GDM1 (cell line): ENCODE data around the gene PDRG1.

Source experiments
- DNase-seq: peaks from one replicate; lab custom pipeline; 2025; lab: John Stamatoyannopoulos, UW

Gene PDRG1

DNA sequence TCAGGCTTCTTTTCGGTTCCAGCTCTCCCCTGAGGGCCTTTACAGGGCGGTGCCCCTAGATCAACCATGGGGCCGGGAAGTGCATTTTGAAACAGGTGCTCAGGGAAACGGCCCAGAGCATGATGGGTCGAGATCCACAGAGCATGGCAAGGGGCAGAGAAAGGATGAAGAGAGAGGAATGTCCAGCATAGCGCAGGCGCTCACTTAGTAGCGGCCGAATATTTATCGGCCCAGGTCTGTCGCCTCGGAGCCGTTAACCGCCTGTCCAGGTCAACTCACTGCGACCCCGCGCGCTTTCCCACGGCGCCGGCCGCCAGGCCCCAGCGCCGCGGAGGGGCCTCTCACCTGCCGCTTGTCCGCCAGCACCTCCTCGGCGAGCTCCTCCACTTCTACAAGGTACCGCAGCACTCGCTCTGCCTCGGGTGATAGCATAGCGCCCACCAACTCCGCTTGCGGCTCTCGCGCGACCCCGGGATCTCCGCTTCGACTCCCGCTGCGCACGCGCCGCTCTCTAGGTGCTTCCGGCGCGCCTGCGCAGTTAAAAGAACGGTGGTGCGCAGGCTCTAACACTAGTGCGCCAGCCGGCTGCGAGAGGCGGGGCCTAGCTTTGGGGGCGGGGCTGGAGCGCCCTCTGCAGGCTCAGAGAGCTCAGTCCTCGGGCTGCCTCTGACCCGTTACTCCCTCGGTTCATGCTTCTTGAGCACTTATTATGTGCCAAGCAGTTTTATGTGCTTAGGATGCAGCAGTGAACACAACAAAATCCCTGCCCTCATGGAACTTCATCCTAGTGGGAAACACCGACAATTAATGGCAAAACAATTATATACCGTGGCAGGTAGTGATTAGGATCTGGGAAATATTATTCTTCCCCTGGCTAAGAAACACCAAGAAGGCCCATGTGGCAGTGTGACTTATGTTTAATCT, at the start of gene PDRG1:
TSS of gene PDRG1 (minus strand) at position 517 of the 924 bp plus-strand sequence. CDS start at position 432, 85 bp downstream.
- DNase-seq, result peak; percentile 96

DNA sequence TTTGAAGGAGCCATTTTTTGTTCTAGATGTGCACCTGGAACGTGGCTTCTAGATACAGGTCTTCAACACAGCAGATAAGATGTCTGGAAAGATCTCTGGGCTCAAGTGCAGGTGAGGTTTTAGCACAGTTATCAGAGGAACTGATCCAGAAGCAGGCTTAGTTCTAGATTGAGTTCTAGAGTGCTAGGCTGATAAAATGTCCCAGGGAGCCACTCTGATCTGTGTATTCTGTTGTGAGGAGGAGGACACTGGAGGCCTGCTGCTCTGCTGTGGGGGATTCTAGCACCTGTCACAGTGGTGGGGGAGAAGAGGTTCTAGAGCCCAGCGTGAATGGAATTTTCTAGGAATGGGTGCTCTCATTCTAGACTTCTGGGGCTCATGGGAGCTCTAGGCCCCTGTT, 46.4 kb upstream of the PDRG1 start:
- no peak for DNase-seq

DNA sequence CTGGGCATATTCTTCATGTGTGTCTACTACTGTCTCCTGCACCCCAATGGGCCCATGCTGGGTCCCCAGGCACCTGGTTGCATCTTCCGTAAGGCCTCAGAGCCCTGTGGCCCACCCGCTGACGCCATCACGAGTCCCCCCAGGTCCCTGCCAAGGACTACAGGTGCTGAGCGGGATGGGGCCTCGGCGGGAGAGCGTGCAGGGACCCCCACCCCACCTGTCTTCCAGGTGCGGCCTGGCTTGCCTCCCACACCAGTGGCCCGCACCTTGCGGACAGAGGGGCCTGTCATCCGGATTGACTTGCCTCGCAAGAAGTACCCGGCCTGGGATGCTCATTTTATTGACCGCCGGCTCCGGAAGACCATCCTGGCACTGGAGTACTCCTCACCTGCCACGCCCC, 45.1 kb upstream of the PDRG1 start:
- no peak for DNase-seq

DNA sequence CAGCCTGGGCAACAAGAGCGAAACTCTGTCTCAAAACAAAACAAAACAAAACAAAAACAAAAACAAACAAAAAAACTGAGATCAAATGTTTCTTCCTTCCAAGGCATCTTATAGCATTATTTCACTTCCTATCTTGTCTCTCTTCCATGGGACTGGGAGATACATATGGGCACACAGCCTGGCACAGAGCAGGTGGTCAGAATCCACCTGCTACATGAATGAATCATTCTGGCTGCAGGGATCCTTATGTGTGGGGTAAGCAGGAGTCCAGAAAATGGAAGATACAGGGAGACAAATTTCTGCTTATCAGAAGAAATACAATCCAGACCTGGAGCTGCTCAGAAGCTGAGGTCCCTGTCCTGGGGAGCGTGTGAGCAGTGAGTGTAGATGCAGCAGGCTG, 40.2 kb upstream of the PDRG1 start:
- DNase-seq, result no peak

DNA sequence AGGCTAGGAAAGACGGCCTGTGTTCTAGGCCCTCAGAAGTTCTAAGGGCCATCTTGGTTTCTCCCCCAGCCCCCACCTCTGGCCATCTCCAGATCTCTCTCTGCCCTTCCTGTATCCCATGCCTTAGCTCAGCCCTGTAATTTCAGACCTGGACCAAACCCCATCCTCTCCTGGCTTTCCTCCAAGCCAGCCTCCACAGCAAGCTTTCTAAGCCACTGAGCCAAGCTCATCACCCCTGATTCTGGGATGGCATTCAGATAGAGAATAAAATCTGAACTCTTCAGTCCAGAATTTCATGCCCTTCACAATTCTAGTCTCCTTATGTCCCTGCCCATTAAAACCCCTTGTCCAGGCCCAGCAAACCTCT, 39.5 kb upstream of the PDRG1 start:
- no peak for DNase-seq

DNA sequence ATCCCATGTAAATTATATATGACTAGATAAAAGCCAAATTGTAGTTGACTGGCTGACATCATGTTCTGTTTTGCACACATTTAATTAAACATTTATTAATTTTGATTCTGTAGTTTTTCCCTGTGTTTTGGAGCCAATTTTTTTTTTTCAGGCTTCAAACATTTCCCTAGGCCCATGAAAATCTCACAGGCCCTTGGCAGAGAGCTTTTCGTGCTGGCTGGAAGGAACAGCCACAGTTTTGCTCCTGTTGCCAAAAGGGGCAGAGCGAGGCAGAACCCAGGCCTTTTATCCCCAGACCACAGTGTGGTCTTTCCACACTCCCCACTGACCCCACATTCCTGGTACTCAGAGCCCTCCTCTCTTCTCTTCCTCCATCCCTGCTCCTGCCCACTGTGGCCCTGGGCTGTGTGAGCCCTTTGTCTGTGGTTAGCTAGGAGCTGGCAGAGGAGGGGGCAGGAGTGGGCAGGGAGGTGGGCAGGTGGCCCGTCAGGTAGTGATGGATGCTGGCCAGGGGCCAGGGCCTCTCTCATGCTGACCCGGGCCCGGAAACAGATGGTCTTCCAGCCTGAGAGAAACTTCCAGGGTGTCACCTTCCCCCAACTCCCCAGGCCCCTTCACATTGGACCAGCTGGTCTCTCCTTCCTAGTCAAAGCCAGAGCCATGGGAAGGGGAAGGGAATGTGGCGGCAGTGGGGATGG, 38.9 kb upstream of the PDRG1 start:
- no peak for DNase-seq

DNA sequence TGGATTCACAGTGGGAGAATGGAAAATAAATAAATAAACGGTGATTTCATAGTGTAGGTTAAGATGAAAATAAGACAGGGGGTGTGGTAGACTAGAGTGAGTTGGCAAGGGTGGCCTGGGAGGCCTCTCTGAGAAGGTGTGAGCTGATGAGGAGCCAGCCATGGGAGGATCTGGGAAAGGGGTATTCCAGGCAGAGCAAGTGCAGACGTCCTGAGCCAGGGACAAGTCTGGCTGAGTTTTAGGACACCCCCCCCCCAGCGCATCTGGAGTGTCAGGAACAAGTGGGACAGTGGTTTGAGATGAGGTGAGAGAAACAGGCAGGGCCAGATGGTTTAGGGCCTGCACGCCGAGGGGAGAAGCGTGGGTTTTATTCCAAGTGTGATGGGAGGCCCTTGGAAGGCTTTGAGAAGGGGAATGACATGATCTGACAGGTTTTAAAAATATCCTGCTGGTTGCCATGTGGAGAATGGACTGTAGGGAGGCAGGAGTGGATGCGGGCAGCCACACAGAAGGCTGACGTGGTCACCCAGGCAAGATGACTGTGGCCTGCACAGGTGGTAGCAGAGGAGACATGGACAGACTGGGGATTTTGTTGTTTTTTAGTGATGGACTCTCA, 37.3 kb upstream of the PDRG1 start:
- DNase-seq, result no peak

DNA sequence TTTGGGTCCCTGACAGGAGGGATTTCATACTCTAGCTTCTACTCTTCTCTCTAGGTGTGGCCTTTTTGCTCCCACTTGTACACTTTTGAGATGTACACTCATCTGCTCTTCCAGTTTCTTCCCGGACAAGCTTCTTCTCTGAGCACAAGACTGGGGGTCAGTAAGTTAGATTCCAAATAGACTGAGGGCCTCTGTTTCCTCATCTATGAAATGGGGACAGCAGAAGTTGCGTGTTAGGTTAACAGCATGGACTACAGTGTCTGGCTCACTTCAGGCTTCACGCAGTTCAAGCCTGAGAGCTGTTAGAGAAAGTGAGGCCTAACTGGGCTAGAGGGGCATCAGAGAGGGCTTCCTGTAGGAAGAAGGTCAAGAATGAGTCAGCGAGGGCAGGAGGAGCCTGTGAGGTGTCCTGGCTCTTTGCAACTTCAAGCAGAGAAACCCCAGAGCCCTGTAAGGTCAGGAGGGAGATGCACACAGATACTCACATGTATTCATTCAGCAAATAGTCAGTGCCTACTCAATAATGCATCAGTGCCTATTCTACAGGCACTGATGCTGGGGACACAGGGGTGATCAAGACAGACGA, 36.7 kb upstream of the PDRG1 start:
- no peak for DNase-seq

DNA sequence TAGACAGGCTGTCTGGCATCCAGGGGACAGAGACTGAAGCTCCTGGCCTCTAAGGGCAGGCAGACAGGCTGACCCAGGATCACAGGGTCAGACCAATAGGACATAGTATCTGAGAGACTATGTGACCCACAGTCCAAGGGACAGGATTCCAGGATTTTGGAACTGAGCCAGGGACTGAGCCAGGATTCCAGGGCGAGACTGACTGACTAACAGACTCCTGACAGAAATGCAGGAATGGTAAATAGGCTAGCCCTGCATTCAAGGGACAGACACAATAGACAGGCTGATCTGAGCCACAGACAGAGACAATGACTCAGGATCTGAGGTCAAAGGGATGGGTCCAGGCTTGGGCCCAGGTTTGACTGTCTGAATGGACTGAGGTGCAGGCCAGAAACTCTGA, 35.9 kb upstream of the PDRG1 start:
- DNase-seq, result no peak

DNA sequence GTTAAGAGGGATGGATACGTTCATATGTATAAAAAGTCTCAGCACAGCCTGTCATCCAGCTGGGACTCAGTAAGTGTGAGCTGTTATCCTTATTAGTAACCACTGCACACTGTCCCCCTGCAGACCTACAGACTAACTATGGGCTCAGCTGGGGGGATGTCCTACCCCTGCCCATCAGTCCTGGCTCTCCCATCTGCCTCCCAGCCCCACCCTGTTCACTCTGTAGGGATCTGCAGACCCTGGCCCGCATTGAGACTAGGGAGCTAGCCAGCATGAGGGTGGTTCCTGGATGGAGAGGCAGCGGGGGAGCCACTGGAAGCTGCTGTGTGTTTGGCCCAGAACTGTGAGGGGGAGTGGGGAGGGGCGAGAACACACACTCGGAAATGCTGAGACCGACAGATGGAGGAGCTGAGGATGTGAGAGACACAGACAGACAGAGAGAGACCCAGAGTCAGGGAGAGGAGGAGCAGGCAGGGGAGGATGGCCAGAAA, 33.2 kb upstream of the PDRG1 start:
- no peak for DNase-seq

DNA sequence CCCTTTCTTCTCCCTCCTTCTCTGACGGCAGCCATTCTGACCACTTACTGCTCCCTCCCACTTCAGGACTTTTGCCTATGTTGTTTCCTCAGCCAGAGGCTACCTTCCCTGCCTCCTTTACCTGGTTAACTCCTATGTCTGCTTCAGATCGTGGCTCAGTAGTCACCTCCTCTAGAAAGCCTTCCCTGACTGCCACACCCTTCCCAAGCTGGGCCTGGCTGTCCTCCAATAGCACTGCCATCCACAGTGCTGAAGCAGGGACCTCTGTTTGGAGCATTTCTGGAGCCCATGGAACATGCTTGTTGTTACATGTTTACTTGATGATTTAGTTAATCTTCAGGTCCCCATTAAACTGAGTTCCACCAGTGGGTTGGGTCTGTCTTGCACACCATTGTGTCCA, 29.9 kb upstream of the PDRG1 start:
- DNase-seq, result no peak

DNA sequence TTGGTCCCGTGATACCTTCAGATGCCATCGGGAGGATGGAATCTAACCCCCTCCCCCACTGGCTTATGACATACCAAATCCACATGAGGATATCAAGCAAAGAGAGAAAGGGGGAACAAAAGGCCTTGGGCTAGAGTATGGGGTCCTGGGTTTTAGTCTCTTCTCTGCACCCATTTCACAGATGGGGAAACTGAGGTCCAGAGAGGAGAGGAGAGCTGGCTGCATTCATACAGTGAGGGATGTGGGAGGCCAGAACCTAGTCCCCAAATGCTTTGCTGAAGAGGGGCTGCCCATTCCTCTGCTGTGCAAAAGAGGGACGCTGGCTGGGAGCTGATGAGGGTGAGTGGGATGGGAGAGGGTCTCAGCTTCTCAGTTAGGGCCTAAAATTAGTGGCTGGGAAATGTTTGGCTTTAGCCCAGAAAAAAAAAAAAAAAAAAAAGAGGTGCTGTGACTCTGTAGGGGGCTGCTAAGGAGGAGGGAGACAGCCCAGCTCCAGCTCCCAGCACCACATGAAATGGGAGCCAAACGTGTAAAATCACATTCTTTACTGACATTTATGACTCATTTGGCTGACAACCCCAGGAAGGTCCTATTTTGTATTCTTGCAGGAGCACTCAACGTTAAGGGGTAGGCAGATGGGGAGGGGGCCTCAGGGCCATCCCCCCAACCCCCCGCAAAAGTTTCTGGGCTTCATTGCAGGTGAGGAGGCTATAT, 28.0 kb upstream of the PDRG1 start:
- no peak for DNase-seq

DNA sequence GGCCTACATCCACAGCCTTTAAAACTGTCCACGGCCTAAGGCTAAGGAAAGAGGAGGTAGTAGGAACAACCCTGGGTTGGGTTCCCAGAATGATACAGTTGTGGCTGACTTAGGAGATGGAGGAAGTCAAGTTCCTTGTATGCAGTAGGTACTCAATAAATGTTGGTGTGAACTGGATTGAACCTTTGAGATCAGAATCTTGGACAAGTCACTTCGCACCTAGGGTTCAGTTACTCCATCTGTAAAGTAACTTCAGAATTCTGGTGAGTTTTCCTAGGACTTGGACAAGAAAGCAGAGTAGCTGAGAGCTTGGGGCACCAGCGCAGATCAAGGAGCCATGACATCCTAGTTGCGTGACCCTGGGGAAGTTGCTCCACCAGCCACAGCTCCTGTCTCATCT, 25.2 kb upstream of the PDRG1 start:
- no peak for DNase-seq

DNA sequence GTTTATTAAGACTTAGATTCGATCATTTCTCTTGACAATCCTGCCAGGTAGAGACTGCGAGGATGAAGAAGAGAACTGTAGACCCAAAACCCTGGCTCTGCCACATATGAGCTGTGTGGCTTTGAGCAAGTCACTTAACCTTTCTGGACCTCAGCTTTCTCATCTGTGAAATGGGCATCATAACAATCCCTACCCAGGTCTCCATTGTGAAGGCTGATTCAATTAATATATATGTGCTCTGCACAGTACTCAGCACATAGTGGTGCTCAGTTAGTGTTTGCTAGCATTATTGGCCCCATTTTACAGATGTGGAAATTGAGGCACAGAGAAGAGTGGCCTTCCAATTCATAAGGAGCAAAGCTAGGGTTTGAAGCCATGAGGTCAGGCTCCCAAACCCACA, 24.0 kb upstream of the PDRG1 start:
- DNase-seq, result no peak

DNA sequence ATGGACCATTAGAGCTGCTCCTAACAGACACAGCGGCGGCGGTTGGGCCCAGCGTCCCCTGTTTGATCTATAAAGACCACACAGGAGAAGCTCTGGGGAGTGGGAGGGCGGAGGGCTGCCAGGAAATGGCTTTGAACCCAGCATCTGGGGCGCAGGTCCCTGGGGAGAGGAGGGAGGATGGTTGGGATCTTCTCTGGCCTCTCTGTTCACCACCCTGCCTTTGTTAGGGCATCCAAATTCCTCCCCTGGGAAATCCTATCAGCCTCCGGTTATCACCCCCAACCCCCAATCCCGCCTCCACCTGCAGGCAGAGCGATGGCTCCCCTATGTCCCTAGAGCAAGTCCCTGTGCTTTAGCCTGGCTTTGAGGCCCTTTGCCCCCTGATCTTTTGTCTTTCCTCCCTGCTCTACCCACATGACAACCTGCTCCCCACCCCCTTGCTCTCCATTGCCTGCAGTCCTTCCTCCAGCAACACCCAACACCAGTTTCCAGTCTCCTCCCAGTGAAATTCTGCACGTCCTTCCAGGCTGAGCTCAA, 23.2 kb upstream of the PDRG1 start:
- DNase-seq, result no peak

DNA sequence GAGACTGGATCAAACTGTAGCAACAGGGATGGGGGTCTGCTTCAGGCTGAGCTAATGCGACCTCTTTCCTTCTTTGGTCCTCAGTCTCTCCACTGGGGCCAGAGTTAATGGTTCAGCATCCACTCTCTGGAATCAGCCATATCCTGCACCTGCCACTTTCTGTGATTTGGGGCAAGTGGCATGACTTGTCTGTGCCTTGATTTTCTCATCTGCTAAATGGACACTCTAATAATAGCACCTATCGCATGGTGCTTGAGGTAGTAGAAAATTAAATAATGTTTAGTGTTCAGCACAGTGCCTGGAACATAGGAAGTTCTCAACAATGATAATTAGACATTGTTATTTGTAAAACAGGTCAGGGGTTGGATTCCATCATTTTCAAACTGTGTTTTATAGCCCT, 22.4 kb upstream of the PDRG1 start:
- no peak for DNase-seq

DNA sequence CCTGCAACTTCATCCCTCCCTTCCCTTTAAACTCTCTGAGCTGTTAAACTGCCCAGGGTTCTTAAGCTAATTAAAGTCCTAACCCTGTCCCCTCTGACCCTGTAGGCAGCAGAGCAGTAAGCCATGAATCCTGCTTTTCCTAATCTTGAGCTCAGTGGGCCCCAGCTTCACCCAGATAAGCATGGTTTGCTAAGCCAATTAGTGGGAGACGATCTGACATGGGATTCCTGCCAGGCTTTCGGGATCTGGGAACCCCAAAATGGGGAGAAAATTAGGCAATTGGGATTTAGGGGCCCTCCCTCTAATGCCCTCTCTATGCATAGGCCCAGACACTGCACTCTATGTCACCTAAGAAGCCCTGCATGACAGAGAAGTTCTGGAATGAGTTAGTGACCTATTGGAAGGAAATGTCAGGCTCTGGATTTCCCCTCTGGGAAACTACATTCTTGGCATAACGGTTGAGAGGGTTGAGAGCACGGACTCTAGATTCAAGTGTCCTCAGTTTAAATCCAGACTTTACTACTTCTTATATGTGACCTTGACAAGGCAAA, 20.7 kb upstream of the PDRG1 start:
- no peak for DNase-seq

DNA sequence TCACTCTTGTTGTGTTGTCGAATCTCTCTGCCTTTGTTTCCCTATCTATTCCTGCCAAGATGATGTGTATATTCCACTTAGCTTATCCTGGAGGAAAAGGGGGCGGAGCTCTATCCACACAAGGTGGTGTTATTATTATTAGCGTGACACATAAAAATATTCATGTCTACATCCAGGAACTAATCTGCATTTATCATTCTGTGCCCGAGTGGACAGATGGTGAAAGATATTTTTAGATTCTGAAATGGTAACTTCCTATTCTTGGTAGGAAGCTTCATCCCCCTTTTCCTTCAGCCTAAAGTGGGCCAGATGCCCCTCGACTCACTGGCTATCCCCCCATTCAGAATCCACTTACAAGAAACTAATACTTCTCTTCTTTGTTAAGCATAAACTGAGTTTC, 18.1 kb upstream of the PDRG1 start:
- no peak for DNase-seq

DNA sequence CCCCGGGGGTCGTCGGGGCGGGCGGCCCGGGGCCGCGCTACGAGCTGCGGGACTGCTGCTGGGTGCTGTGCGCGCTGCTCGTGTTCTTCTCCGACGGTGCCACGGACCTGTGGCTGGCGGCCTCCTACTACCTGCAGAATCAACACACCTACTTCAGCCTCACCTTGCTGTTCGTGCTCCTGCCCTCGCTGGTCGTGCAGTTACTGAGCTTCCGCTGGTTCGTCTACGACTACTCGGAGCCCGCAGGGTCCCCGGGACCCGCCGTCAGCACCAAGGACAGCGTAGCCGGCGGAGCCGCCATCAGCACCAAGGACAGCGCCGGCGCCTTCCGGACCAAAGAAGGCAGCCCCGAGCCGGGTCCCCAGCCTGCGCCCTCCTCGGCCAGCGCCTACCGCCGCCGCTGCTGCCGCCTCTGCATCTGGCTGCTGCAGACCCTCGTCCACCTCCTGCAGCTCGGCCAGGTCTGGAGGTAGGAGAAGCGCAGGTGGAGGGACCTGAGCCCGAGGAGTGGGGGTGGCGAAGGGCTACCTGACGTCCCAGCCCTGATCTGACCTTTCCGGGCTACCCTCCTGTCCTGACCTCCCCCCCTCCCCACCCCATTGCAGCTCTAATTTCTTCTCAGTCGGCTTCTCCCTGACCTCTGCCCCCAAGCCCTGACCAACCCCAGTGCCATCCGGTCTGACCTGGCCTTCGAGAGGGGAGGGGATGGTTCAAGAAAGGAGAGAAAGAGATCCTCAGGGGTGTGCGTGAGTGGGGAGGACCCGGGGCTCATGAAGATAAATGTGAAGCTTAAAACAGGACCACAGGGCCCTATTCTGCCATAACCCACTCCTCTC, 16.7 kb upstream of the PDRG1 start:
- DNase-seq, result peak; percentile 67

DNA sequence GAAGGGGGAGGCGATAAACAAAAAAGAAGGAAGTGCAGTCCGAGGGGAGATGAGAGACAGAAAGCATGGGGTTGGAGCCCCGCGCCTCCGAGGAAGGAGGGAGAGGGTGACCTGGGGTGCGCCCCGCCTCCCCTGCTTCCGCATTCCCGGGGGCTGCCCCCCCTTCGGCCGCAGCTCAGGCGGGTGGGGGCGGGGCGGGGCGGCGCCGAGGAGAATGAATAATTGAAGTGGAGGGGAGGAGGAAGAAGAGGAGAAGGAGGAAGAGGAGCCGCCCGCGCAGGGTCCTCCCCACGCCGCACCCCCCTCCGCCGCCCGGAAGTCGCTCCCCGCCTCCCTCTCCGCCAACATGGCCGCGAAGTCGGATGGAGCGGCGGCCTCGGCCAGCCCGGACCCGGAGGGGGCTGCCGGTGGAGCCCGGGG, 16.0 kb upstream of the PDRG1 start, which contains the start of gene XKR7:
TSS of gene XKR7 (plus strand) at position 322 of the 420 bp plus-strand sequence. CDS start at position 347, 25 bp downstream.
- peak; percentile 53 for DNase-seq
